HepG2 (cell line): ENCODE measurements around the gene VEGFA.

ENCODE experiments used
- JUND ChIP-seq: sonication (generic); formaldehyde crosslinking; IDR thresholded peaks from 2 replicates; pipeline ENCODE4 v1.8.0; 2022; ENCODE audit warnings: mild to moderate bottlenecking, missing genetic modification reagents
- SALL1 ChIP-seq: sonication (generic); formaldehyde crosslinking; IDR thresholded peaks from 2 replicates; pipeline ENCODE4 v1.8.0; 2022; ENCODE audit warnings: mild to moderate bottlenecking, missing genetic modification reagents
- XBP1 ChIP-seq: sonication (generic); formaldehyde crosslinking; IDR thresholded peaks from 2 replicates; pipeline ENCODE4 v1.5.0; 2020; ENCODE audit warnings: missing genetic modification reagents
- ZNF672 ChIP-seq: sonication (generic); formaldehyde crosslinking; IDR thresholded peaks from 2 replicates; pipeline ENCODE4 v1.8.1; 2022; ENCODE audit warnings: missing genetic modification reagents
- TF ChIP-seq, protein P1 (sequence below): sonication (generic); formaldehyde crosslinking; IDR thresholded peaks from 2 replicates; pipeline ENCODE4 v1.5.0; 2020; ENCODE audit warnings: mild to moderate bottlenecking, missing genetic modification reagents, moderate library complexity
- TF ChIP-seq, protein P2 (sequence below): IDR thresholded peaks from 2 replicates; pipeline ENCODE4 v1.6.1; 2012; ENCODE audit warnings: inconsistent platforms

DNA sequence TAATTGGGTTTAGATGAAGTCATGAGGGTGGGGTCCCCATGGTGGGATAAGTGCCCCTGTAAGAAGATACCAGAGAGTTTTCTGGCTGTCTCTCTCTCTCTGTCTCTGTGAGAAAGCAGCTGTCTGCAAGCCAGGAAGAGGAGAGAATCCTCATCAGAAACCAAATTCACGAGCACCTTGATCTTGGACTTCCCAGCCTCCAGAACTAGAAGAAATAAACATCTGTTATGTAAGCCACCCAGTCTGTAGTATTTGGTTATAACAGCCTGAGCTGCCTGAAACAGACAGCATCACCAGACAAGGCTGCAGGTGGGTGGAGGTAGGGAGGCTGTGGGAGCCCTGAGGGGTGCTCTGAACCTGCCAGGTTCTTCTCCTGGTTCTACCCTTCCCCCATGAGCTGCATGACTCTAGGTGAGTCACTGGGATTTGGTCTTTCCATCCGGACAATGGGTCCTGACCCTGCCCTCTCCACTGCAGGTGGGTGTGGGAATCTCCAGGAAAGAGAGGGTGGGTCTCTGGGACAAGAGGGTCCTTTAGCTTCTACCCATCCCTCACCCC is 34.3 kb upstream of the VEGFA start:
- TF ChIP-seq, protein P1, sequence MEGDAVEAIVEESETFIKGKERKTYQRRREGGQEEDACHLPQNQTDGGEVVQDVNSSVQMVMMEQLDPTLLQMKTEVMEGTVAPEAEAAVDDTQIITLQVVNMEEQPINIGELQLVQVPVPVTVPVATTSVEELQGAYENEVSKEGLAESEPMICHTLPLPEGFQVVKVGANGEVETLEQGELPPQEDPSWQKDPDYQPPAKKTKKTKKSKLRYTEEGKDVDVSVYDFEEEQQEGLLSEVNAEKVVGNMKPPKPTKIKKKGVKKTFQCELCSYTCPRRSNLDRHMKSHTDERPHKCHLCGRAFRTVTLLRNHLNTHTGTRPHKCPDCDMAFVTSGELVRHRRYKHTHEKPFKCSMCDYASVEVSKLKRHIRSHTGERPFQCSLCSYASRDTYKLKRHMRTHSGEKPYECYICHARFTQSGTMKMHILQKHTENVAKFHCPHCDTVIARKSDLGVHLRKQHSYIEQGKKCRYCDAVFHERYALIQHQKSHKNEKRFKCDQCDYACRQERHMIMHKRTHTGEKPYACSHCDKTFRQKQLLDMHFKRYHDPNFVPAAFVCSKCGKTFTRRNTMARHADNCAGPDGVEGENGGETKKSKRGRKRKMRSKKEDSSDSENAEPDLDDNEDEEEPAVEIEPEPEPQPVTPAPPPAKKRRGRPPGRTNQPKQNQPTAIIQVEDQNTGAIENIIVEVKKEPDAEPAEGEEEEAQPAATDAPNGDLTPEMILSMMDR (CRISPR knock-in tag): no peak
- TF ChIP-seq, protein P2, sequence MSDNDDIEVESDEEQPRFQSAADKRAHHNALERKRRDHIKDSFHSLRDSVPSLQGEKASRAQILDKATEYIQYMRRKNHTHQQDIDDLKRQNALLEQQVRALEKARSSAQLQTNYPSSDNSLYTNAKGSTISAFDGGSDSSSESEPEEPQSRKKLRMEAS: no peak
- no peak for TF ChIP-seq XBP1
- no peak for TF ChIP-seq ZNF672 (CRISPR knock-in tag)
- TF ChIP-seq SALL1: no peak
- no peak for TF ChIP-seq JUND
